GDM1 (cell line): ENCODE results near the gene CRHR2.
"Not testable (repeated sequence)": the region's sequence is repeated elsewhere in the genome, so short reads cannot be mapped to it uniquely, and the experiment has no call there.

Source experiments
- DNase-seq: peaks from one replicate; lab custom pipeline; 2025; lab: John Stamatoyannopoulos, UW

The CRHR2 gene

DNA sequence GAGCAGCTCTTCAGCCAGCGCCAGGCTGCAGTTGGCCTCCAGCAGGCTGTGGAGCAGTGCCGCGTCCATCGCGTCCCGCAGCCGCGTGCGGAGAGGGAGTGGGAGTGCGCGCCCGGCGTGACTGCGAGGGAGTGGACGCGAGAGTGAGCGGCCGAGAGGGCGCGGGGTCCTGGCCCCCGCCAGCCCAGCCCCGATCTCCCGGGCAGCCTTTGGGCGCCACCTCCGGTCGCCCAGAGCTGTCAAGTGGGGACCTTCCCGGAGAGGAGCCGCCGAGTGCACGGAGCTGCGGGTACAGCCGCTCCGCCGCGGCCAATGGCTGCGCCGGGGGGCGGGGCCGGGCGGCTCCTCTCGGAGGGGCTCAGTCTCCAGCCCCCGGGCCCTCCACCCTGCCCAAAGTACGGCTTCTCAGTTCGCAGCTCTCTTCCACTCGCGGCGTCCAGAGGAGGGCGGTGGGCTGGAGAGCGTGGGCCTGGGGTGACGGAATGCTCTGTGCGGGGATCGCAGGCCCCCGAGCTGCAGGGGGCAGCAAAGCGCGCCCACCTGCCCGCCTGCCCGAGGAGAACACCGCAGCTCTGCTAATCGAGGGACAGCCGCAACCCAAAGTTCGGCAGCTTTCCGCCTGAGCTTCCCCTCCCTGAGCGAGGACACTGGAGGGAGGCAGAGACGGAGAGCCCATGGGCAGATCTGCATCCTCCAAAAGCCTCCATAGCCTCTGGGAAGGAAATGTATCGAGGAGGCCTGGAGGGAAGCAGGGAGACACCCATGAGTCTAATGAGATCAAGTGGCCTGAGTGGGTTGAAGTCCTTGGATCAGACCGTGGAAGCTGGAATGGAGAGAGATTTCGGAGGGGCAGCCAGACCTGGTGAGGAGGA is at the start of gene CRHR2:
Gene CRHR2 (minus strand): TSS at position 245 of the 872 bp plus-strand sequence. CDS start 176 bp downstream, at position 69.
- no peak for DNase-seq

GRCh38 chr7:30731581-30731980 is 49.3 kb upstream of the CRHR2 start:
- DNase-seq, result no peak

GRCh38 chr7:30730996-30731395 is 48.7 kb upstream of the CRHR2 start:
- no peak for DNase-seq

DNA sequence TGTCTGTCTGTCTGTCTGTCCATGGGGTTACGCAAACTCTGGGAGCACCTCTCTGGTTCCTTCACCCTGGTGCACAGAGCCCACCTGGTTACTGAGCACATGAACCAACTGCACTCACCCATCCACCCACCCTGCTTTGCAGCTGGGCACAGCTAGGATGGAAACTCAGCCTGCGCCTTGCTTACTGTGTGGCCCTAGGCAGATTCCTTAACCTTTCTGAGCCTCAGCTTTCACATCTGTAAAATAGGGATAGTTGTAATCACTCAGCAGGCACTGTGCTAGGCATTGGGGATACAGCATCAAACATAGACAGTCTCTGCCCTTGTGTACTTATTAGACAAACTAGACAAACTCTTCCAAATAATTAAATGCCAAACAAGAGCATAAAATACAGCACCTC is 47.8 kb upstream of the CRHR2 start:
- DNase-seq, result no peak

DNA sequence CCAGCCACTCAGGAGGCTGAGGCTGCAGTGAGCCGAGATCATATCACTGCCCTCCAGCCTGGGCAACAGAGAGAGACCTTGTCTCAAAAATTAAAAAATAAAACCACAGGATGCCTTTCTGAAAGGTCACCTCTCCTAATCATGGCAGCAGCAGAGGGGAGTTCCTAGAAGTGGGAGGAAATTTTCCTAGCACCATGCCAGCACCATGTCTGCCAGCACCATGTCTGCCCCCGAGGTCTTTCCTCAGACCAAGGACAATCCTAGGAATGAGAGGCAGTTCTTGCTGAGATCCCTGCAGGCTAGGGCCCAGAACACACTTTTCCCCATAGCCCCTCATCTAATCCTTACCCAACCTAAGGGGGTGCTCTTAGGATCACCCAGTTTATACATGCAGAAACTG is 47.4 kb upstream of the CRHR2 start:
- DNase-seq, result no peak

- DNase-seq, result no peak
Measured at GRCh38 chr7:30728591-30729100, 46.4 kb upstream of the CRHR2 start.

- DNase-seq, result no peak
Measured at GRCh38 chr7:30727061-30727945, 45.0 kb upstream of the CRHR2 start.

DNA sequence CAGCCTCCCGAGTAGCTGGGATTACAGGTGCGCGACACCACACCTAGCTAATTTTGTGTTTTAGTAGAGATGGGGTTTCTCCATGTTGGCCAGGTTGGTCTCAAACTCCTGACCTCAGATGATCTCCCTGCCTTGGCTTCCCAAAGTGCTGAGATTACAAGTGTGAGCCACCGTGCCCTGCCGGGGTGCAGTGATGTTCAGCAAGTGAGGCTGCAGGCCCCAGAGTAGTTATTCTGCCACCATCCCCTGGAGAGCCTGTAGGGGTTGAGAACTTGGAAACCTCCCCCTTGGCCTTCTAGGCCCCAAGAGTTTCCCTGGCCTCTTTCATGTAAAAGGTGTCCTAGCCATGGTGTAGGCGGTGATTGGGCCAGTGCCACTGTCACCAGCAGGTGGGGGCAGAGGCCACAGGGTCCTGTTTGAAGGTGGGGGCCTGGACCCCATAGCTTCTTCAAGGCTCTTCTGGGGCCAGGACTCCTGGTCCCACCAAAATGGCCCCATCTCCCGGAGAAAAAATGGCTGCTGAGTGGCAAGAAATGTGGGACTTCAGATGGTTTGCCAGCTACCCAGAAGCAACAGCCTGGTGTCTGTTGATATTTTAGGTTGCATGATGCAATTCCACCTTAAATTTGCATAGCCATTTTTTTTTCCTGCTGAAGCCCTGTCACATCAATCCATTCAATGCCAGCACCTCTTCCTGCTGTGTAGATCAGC is 44.2 kb upstream of the CRHR2 start:
- DNase-seq, result no peak

DNA sequence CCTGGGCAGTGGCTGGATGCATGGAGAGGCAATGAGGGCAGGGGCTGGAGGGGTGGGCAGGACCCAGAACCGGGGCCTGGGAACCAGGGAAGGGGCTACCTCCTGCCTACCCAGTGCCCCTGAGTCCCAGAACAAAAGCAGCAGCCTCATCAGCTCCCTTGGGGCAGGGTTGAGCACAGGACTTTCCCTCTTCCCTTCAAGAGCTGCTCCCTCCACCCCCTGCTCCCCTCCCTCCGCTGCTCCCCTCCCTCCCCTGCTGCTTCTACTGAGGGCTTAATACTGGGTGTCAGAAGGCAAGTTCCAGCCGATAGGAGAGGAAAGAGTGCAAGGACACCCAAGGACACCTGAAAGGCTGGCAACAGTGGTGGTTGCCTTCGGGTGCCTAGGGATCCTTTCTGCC is 41.5 kb upstream of the CRHR2 start:
- DNase-seq, result no peak

GRCh38 chr7:30722671-30723070 is 40.4 kb upstream of the CRHR2 start:
- no peak for DNase-seq

DNA sequence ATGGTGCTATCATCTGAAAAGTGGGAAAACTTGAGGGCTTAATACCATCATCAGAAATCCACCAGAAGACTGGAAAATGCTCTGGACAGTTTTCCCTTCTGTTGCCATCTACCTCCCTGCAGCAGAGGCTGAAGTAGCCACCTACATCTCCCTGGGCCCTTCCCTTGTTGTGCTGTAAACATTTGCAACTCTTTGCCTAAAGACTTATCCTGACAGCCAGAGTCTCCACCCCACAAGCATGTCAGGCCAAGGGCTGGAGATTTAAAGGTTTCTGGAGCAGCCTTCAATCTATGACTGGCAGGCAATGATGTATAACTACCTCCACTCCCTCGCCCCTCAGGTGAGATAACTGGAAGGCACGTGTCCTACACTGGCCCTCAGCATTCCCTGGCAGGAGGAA is 39.9 kb upstream of the CRHR2 start:
- no peak for DNase-seq

- DNase-seq, result no peak
Measured at GRCh38 chr7:30721211-30721610, 39.0 kb upstream of the CRHR2 start.

- not testable (repeated sequence) for DNase-seq
Measured at GRCh38 chr7:30719434-30719833, 37.2 kb upstream of the CRHR2 start.

DNA sequence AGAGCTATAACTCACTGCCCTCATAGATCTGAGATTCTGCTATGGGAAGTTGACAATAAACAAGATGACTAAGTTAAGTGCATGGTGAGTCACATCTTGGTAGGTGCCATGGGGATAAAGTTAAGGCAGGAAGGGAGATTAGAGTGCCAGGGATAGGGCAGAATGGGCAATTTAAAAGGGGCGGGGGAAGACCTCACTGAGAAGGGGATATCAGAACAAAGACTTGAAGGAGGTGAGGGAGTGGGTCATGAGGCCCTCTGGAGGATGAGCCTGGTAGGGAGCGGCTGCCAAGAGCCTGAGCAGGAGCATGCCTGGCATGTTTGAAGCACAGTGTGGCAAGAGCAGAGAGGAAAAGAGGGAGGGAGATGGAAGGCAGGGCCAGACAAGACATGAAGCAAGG is 34.9 kb upstream of the CRHR2 start:
- DNase-seq, result no peak

- no peak for DNase-seq
Measured at GRCh38 chr7:30714129-30714528, 31.9 kb upstream of the CRHR2 start.

DNA sequence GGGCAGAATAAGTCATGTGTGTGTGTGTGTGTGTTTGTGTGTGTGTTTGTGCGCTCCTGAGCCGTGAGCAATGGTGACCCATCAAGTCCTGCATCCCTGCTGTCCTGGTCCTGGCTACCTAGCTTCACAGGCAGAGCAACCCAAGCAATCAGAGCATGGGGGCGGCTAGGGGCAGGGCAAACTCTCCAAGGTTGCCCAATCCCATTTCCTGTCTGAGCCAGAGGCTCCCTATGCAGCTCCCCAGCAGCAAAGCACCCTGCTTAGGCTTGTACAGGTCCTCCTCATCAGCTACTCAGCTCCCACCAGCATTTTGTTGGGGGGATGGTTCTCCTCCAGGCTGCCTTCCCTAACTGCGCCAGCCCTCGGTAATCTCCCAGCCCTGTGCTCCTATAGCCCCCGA is 31.1 kb upstream of the CRHR2 start:
- DNase-seq, result no peak

GRCh38 chr7:30710669-30711068 is 28.4 kb upstream of the CRHR2 start:
- DNase-seq, result no peak

DNA sequence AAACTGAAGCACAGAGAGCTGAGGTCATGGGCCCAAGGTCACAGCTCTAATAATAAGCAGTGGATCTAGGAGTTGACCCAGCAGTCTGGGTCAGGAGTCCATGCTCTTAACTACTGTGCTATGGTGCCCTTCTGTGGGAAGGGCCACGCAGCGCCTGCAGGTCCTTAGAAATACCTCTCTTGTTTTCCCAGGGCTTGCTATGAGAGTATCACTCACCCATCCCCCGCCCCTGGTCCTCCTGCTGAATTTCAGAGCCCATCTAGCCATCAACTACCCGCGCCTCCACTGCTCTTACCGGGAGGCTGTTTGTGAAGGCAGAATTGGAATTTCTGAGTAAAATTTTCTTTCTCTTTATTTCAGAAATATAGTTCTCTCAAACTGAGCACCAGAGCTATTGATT is 27.3 kb upstream of the CRHR2 start:
- DNase-seq, result no peak

DNA sequence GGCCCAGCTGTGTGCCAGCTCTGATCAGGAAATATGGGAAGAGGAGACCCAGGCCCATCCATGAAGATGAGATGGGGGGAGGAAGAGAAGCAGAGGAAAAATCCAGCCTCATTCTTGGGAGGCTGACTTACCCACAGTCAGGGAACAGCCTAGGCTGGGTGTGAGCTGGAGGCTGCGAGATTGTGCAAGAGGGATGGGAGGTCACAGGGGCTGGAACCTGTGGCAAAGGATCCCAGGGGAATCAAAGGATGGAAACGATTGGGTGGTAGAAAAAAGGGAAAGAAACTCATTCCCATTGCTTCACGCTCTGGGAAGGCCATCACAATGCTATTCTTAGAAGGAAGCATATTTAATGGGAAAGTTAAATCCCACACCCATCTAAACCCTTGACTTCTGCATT is 26.7 kb upstream of the CRHR2 start:
- no peak for DNase-seq

DNA sequence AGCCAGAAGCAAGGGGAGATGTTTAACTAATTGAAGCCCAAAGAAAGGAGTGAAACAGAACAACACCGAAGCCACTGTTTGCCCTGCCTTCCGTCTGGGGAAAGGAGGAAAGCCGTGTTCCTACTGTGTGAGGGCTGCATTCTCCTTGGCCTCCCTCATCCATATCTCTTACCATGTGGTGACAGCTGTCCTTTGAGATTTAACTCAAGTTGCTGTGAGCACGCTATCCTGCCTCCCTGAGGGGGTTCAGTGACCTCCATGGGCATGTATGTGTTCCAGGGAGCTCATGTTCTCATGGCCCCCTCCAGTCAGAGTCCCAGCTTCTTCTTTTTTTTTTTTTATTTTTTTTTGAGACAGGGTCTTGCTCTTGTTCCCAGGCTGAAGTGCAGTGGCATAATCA is 26.2 kb upstream of the CRHR2 start:
- no peak for DNase-seq

DNA sequence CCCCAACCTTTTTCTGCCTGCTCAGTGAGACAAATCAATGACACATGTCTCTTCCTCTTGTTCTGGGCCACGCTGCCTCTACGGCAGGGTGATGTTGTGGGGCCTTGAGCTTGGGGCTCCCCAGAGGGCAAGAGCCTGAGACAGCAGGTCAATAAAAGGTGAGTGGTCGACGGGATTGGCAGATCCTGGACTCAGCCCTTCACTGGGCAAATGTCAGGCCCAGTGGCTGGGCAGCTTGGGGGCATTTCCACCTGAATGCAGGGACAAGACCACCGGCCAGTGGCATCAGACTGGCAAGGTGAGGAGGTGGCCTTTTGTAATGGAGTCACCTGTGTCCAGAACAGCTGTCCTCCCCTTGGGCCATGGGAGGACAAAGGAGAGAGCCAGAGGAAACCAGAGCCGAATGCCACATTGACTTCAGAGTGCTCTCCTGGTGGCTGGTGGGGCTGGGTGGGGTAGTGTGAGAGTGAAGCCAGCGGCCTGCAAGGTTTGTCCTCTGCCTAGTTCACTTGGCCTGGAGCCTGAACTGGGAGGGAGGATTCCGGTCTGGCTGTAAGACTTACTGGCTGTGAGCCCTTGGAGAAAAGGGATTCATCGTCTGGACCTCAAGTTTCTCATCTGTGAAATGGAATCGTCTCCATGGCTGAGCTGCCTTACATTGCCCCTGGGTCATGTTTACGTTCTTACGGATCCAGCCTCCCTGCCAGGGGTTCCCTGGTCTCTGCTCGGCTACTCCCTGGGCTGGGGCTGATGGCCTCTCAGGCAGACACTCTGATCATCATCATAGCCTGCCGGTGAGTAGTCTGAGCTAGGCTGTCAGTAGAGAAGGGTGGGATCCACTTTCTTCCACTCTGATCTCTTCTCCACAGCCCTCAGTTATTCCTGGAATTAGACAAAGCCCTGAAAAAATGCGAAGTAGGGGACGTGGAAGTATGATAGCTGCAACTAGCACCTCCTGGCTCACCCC is 25.4 kb upstream of the CRHR2 start:
- DNase-seq, result no peak
